Measurements from ENCODE around the gene PSORS1C2. TPM values are rescaled to one million over a fixed set of nuclear protein-coding genes. Genes with fewer than 3 reads are reported as not detected.

The PSORS1C2 gene
- total and polyA plus RNA-seq, 2 donors (not counting 3 experiments of a cell fraction or from before 2014, with no cell fraction given), result not detected

- Histone ChIP-seq H3K9me3 (replicated peaks; ENCODE audit: control insufficient read depth, insufficient read depth, low read length) (no peaks in the 10 kb centered on the region), H3K9ac (replicated peaks; ENCODE audit: extremely low read depth, insufficient read depth, low read length) (peak overlapping the region; percentile 68), H4K20me1 (replicated peaks; ENCODE audit: control insufficient read depth, extremely low read depth, insufficient read depth, low read length) (no peaks in the 10 kb centered on the region), H3K27me3 (ENCODE audit: control insufficient read depth in 2 of 2, insufficient read depth in 2 of 2, low read length in 2 of 2) (no peaks in the 10 kb centered on the region), H3K4me2 (ENCODE audit: insufficient read depth, low read length) (peak overlapping the region; percentile 97), H2AFZ (ENCODE audit: low read depth, low read length) (peak overlapping the region; percentile 86), H3K4me1 (ENCODE audit: control insufficient read depth, extremely low read depth, insufficient read depth, low read length) (peaks cover 12% of the 10 kb centered on the region), H3K9me1 (replicated peaks; ENCODE audit: control insufficient read depth, extremely low read depth, insufficient read depth, low read length) (no peaks in the 10 kb centered on the region), H3K27ac (ENCODE audit: insufficient read depth, low read depth, low read length) (peak overlapping the region; percentile 23), H3K79me2 (ENCODE audit: control insufficient read depth, insufficient read depth, low read length) (peaks cover 15% of the 10 kb centered on the region), H3K36me3 (ENCODE audit: control insufficient read depth in 2 of 2, extremely low read depth in 1 of 2, insufficient read depth in 2 of 2, low read length in 2 of 2) (no peaks in the 10 kb centered on the region), H3K4me3 (replicated peaks in 1 of 3; ENCODE audit: insufficient read depth in 1 of 3, low read depth in 1 of 3, low read length in 3 of 3) (peak overlapping the region; percentile 62 to 90 (median 90))
- TSS peak; percentile 47 for BruUV-seq (replicated peaks)
- dilution Hi-C loops (cut with MboI; ENCODE audit: extremely low pct_ligation_motif_present, low sequenced_read_pairs), result no loop called here
- CTCF ChIA-PET, result interaction anchor here (0.7 to 3.7 kb wide), 13 partner anchors 10 to 331 kb away, joined by 3 to 16 read pairs (median 3); partner anchors contain the start of gene PSORS1C2
- TF ChIP-seq EZH2 (IDR thresholded peaks at IDR 0.05; ENCODE audit: borderline replicate concordance, low read depth, low read length, severe bottlenecking) (no peak), CTCF (IDR thresholded peaks at IDR 0.05; ENCODE audit: extremely low read depth in 1 of 2, insufficient read depth in 1 of 2, low read depth in 1 of 2, low read length in 2 of 2) (peak in 1 of 2 donors; percentile 10)
- FAIRE-seq (peak; percentile 49), DNase-seq (ENCODE audit: low read depth, low spot score) (no peak)
- intact Hi-C loops (cut with micrococcal nuclease), result loop anchor here (1.0 kb wide), 3 partner anchors 21 to 37 kb away; no protein-coding TSS in a partner anchor
- POLR2A ChIA-PET, result interaction anchor here (1.3 kb wide), 1 partner anchor 11 kb away, joined by 3 read pairs; no protein-coding TSS in a partner anchor
Observed at GRCh38 chr6:31158863-31159855, 20.3 kb upstream of the PSORS1C2 start.
